Skin of body (tissue), 2 donors: Measurements from ENCODE around the gene CREB1. TPM values are rescaled to one million over a fixed set of nuclear protein-coding genes. Genes with fewer than 3 reads are reported as not detected.
"Not testable (repeated sequence)": the region's sequence is repeated elsewhere in the genome, so short reads cannot be mapped to it uniquely, and the experiment has no call there.

Experiments used
- DNase-seq: peaks from one replicate; lab custom pipeline; 2025; lab: John Stamatoyannopoulos, UW
- total RNA-seq: library from RNA; depleted of rRNA; stranded (reverse); fragments of >200 nt; gene quantifications from one replicate; pipeline ENCODE4 v1.2.3, GENCODE V29; 2014

Gene CREB1
- total RNA-seq: 47.4 TPM

DNA sequence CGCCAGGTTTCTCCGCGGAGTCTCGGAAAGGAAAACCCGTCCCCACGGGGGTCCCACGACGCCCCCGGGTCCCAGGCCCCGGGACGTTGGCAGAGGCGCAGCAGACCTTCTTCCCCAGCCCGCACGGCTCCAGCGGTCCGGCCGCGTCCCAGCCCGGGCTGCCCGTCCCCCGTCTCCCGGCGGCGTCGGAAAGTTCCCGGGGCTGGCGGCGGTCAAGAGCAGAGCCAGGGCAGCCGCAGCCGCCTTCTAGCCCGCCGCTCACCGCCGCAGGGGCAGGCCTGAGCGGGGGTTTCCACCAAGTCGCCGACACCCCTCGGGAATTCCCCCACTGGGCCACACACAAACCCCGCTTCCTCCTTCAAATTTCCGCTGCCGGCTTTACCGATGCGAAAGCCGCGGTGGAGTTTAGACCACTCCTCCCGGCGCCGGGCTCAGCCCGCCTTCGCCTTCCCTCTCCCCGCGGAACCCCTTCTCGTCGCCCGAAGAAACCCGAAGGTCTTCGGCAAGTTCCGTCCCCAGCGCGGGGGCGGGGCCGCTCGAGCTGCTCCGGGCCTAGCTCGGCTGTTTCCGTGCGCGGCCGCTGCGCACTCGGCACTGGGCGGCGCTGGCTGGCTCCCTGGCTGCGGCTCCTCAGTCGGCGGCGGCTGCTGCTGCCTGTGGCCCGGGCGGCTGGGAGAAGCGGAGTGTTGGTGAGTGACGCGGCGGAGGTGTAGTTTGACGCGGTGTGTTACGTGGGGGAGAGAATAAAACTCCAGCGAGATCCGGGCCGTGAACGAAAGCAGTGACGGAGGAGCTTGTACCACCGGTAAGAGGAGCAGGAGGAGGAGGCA lies at the start of gene CREB1:
Gene CREB1, plus strand, starts transcription at position 633 of the 830 bp plus-strand sequence. CDS start 25,674 bp downstream, outside the sequence.
- DNase-seq: peak; percentile 99

DNA sequence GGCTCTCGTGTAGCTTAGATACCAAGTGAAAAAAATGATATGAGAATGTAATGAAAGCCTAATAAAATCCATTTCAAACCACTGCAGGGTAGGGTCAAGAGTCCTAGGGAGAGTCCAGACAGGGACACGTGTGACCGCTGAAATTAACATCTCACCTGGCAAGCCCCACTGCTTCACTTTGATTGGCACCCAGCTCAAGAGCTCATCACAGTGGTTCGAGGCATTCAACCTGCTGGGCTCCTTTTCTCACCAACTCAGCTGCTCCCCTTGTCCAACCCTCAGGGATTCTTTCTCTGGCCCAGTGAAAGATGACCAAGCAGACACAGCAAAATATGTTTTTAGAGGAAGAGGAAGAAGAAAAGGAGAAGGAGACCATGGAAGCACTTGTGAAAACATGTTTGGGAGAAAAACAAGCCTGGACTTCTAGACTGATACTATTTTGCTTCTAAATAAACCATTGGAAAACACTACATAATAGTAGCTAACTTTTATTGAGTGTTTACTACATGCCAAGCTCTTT lies 49.2 kb upstream of the CREB1 start:
- no peak for DNase-seq

DNA sequence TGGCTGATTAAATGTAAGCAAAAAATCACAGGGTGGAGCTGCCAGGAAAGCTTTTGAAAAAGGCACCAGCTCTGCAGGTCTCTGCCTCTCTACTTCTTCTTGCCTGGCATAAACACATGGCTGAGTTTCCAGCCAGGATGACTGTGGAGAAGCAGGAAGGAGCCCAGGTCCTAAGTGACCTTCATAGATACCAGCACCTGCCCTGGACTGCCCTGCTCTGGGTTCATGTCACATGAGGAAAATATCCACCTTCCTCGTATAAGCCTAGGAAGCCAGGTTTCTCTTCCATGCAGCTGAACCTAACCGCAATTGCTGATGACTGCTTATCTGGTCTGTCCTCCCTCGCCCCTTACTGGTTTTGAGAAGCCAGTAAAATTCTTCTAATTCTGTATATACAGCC lies 47.8 kb upstream of the CREB1 start:
- no peak for DNase-seq

DNA sequence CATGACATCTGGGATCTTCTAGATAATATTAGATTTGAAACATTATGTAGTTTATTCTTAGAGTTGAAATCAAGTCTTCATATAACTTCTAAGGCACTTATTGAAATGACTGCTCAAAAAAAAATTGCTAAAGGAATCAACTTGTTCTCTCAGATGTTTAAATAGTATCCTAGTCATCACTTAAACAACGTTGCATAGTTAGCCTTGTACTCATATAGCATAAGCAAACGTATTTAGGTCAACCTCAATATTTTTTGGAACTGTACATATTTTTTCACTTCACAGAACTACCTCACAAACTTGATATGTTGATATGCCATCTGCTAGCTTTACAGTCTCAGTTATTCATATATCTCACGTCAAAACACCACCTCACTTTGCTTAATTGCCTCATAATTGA lies 47.1 kb upstream of the CREB1 start:
- DNase-seq: no peak

DNA sequence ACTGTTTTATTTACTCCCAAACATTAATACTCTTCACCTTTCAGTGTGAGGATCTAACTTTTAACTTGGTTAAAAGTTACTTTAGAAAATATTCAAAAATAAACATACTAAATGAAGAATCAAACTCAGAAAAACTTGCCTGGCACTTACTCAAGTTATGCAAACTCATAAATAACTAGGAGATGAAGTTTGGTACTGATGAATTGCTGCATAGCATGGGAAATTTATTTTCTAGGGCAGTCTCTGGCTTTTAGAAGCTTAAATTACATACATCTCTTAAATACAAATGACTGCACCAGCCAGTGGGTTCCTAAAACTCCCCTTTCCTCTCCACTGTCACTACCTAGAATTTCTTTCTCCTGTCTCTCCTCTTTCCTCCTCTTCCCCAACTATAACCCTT lies 46.7 kb upstream of the CREB1 start:
- DNase-seq: no peak

DNA sequence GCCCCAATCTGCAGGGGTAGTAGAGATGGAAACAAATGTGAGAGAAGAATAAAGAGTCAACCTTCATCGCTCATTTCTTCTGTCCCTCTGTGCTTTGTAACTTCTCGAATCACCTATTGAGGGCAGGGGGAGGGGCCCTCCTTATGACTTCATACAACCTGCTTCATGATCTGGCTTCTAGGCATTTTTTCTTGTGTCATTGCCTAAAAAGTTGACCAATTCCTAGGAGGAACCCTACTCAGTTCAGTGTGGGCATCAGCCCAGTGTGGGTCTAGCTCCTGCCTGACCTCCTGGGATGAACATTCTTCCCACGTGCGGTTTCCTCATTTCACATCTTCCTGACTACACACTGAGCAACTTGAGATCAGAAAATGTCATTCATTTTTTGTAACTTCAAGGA lies 46.3 kb upstream of the CREB1 start:
- DNase-seq: no peak

DNA sequence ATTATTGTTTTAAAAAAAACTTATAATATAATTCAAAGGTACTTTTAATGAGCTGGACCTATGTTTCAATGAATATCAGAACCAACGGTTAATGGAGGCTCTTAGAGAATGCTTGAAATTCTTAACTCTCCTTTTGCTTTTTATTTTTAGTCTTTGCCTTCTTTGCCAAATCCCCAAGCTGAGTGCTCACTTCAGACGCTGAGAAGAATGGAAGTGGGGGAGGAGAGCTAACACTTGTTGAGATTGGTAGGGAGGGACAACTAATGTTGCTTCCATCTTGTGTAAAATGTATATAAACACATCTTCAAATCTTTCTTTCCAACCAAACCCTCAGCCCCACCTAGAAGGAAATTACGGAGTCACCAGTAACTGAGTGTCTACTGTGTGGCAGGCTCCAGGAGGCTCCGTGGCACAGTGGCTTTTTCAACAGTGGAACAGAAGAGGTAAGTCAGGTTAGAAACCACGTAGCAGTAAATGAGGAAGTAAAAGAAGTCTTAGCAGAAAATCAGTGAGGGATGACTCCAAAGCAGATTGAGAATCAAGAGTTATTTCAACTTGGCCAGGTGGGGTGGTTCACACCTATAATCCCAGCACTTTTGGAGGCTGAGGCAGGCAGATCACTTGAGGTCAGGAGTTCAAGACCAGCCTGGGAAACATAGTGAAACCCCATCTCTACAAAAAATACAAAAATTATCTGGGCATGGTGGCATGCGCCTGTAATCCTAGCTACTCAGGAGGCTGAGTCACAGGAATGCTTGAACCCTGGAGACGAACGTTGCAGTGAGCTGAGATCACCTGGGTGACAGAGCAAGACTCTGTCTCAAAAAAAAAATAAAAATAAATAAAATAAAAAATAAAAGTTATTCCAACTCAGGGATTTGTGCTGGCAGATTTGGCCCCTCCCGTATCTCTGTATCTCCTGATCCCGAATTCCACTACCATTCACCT lies 45.0 kb upstream of the CREB1 start:
- no peak for DNase-seq

DNA sequence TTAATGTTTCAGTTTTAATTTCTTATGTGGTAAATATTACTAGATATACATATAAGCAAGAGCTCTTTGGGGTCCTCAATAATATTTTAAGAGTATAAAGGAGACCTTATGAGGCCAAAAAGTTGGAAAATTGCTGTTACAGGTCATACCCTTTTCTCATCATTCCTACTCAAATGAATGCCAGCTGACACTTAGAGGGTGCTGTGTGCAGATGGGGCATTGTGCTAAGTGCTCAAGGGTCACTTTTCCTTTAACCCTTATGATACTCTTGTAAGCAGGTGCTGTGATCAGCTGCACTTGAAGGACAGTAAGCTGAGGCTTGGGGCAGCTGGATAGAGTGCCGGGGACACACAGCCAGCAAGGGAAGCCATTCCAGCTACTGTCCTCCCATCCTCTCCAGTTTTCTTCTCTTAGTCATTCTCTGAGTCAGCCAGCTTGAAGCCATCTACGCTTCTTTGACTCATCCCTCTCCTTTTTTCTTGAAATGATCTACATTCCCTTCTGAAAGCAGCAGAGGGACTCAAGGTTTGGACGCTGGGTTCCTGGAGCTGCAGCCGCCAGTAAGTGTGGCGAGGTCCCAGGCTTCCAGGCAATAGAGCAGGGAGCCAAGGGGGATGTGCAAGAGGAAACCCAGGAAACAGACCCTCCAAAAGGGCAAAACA lies 42.0 kb upstream of the CREB1 start:
- DNase-seq: no peak

DNA sequence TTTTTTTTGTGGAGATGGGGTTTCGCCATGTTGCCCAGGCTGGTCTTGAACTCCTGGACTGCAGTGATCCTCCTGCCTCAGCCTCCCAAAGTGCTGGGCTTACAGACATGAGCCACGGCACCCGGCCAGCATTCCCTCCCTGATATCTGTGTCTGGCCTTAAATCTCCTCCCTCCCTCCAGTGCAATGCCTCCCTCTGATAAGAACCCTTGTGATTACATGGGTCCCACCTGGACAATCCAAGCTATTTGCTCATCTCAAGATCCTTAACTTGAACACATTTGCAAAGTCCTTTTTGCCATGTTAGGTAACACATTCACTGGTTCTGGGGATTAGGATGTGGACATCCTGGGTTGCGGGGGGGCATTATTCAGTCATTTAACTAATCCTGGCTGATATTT lies 40.5 kb upstream of the CREB1 start:
- DNase-seq: no peak

DNA sequence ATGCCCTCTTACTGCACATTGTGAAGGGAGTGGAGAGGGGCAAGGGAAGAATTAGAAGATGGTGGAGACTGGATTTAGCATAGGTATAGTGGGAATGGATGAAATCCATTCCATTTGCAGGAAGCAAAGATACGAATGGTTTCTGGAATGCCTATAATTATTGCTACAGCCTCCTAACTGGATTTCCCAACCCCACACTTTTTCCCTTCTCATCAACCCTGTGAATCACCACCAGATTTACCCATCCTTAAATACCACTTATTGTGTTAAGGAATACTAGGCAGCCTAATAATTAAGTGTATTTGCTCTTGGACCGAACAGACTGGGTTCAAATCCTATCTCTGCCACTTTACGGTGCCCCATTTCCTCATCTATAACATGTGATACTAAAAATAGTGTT lies 39.3 kb upstream of the CREB1 start:
- DNase-seq: no peak

DNA sequence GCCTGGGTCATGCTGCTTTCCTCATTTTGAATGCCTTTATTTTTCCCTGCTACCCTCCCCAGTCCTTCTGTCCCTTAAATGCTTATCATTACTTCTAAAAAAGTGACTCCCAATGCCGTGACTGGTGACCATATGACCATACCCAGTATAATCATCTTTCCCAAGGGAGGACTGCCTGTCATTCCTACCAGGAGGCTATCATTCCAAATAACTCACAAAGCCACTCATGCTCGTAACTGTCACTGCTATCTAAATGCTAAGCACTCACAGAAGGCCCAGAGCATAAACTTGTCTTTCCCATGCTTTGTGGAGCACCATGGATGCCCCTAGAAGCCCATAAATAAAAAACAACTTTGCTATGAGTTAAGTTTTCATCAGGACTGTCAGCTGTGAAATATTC lies 38.7 kb upstream of the CREB1 start:
- DNase-seq: no peak

DNA sequence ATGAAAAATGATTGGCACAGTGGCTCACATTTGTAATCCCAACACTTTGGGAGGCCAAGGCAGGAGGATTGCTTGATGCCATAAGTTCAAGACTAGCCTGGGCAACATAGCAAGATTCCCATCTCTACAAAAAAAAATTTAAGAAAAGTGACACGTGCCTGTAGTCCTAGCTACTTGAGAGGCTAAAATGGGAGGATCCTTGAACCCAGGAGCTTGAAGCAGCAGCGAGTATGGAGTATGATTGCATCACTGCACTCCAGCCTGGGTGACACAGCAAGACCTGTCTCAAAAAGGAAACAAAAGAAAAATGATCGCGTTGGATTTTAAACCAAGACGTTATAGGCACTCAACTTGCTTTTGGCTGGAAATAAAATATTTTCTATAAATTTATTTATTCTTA lies 37.8 kb upstream of the CREB1 start:
- DNase-seq: no peak

DNA sequence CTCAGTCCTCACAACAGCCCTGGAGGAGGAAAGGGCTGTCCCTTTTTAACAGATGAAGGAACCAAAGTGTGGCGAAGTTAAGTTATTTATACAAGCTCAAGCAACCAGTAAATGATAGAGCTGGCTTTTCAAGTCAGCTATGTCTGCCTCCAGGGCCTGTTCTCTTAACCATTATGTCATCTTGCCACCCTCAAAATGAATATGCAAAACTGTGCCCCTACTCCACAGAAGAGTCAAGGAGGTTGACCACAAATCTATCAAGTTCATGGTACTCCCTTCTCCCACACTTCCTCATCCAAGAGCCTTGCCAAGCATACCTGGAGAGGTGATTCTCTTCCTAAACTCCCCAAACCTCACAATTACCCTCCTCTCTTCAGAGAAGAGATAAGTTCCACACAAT lies 37.3 kb upstream of the CREB1 start:
- DNase-seq: no peak

DNA sequence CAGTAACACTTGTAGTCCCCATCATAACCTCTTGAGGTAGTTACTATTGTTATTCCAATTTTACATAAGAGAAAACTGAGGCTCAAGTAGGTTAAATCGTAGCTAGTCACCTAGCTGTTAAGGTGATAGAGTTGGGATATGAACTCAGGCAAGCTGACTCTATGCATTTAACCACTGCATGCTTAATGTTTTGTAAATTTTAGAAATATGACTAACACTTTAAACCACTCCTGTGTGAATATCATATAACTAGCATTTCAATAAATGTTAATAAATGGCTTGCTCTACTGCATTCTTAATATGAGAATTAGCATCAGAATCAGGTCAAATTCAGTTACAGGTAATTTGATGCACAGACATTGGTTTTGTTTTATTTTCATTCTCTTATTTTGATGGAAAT lies 35.6 kb upstream of the CREB1 start:
- DNase-seq: no peak

DNA sequence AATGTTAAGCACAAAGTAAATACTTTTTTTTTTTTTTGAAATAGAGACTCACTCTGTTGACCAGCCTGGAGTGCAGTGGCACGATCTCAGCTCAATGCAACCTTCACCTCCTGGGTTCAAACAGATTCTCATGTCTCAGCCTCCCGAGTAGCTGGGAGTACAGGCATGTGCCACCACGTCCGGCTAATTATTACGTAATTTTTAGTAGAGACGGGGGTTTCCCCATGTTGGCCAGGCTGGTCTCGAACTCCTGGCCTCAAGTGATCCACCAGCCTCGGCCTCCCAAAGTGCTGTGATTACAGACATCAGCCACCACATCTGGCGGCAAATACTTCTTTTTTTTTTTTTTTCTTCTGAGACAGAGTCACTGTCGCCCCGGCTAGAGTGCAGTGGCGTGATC lies 32.8 kb upstream of the CREB1 start:
- DNase-seq: not testable (repeated sequence)

DNA sequence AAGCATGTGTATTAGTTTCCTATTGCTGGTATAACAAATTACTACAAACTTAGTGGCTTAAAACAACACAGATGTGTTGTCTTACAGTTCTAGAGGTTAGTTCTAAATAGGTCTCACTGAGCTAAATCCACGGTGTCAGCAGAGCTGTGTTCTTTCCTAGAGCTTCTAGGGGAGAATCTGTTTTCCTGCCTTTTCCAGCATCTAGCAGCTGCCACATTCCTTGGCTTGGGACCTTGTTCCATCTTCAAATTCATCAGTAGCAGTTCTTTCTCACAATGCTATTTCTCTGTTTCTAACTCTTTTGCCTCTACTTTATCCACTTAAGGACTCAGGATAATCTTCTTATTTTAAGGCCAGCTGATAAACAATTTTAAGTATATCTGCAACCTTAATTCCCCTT lies 32.2 kb upstream of the CREB1 start:
- no peak for DNase-seq

DNA sequence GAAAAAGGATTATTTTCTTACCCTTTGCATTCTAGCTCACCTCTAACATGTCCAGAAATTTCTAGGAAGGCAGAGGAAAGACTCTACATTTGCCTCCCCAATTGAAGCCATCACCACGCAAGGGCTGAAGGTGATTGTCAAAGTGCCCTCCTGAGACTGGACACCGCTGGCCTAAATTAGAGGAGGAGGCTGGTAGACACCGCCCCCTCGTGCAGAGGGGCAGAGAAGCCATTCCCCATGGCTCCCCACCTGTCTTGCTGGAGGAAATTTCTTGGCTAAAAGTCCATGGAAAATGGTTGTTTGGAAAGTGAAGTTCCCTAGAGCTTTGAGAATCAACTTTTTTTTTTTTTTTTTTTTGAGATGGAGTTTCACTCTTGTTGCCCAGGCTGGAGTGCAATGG lies 31.3 kb upstream of the CREB1 start:
- DNase-seq: no peak

DNA sequence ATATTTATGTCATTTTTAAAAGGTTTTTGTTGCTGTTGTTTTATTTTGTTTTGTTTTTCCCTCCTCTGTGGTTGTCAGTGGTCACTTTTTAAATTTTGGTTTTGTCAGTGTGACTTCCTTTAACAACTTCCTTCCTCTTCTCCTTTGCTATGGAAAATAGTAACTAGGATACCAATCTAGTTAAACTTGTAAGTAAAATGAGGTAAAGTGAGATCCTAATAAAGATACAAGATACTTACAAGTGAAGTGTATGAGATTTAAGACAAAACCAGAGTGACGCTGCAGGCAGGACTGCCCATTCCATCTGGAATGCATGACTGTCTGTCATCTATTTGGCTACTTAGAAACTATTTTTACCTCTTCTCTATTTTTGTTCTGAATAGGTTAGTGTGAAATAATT lies 30.6 kb upstream of the CREB1 start:
- no peak for DNase-seq

DNA sequence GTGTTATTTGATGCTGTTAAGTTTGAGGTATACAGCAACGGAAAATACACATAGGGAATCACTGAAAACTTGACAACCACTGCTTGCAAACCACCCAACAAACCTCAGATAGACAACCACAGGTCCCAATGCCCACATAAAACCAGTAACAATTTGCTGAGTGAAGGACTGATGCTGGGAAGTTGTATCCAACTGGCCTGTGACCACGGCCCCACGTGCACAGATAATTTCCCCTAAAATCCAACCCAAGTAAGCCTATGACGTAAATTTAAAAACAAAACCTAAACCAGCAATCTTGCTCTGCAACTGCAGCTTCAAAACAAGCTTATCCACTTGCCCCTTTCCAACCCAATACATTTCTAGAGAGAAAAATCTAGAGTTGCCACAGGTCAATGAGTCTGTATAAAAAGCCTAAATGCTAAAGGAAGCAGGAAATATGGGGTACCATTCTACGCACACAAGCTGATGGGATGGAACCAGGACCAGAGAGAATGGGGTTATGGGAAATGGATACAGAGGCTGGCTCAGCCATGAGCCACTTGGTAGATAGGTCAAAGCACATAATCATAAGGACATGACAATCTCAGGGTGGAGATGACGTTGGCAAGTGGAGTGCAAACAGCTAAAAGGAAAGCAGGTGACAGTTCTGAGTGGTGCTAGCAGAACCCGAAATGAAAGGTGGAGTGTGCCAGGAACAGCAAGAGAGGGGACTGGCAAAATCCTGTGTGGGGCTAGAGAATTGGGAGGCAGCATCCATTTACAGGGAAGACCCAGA lies 27.8 kb upstream of the CREB1 start:
- no peak for DNase-seq

DNA sequence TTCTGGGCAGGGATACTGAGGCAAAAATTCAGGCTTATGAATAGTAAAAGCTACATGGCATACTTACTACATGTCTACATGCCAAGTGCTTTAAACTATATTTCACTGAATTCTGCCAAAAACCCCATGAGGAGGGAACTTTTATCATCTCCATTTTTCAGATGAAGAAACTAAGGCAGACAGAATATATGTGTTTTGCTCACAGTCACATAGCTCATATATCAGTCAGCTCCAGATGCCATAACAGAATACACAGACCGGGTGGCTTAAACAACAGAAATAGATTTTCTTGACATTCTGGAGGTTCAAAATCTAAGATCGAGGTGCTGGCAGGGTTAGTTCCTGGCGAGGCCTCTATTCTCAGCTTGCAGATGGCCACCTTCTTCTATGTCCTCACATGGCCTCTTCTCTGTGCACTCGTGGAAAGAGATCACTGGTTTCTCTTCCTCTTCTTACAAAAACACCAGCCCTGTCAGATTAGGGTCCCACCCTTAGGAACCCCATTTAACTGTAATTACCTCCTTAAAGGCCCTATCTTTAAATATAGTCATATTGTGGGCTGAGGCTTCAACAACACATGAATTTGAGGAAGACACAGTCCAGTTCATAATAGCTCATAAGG lies 27.1 kb upstream of the CREB1 start:
- DNase-seq: no peak

DNA sequence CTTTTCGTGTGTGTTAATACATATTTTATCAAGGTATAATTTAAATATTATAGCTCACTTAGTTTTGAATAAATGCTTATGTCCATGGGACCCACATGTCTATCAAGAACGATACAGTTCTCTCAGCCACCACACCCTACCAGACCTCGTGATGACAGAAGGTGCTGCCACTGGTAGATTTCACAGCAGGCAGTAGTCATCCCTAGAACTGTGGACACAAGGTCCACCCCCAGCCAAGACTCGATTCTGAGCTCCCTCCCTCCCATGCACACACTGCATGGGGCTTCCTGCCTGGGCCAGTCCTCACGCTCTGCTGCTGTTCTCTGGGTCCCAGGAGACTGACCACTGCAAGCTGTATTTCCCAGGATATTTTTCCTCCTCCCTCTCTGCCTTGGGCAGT lies 26.5 kb upstream of the CREB1 start:
- no peak for DNase-seq
